ENCODE results near the gene HFM1. TPM values are rescaled to one million over a fixed set of nuclear protein-coding genes. Genes with fewer than 3 reads are reported as not detected.
"Not testable (repeated sequence)": the region's sequence is repeated elsewhere in the genome, so short reads cannot be mapped to it uniquely, and the experiment has no call there.

Gene HFM1
- total and polyA plus RNA-seq, 2 donors (not counting 1 experiment from before 2014, with no cell fraction given): 0.23 to 0.83 TPM

DNA sequence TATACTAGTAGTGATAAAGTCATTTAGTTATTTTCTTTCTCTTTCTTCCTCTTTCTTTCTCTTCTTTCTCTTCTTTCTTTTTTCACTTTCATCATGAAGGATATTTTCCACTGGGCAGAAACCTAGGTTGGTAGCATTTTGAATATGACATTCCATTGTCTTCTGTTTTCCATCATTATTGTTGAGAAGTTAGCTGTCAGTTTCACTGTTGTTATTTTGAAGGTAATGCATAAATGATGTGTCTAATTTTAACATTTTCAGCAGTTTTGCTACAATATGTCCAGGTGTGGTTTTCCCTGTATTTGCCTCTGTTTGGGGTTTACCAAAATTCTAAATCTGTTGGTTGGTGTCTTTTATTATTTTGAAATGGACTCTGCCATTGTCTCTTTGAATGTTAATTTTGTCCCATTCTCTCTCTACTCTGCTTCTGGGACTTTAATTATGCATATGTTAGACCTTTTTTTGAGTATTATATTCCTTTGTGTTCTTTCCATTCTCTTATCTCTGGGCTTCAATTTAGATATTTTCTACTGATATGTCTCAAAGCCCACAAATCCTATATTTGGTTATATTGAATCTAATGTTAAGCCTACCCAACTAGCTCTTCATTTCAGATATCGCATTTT lies 96.7 kb downstream of the HFM1 start:
- H3K4me1 ChIP-seq (ENCODE audit: control insufficient read depth, extremely low read depth, insufficient read depth, low read length): no peaks in the 10 kb centered on the region
- TF ChIP-seq EZH2 (IDR thresholded peaks at IDR 0.05; ENCODE audit: low read length, missing control alignments): no peak
- TF ChIP-seq, protein P1, sequence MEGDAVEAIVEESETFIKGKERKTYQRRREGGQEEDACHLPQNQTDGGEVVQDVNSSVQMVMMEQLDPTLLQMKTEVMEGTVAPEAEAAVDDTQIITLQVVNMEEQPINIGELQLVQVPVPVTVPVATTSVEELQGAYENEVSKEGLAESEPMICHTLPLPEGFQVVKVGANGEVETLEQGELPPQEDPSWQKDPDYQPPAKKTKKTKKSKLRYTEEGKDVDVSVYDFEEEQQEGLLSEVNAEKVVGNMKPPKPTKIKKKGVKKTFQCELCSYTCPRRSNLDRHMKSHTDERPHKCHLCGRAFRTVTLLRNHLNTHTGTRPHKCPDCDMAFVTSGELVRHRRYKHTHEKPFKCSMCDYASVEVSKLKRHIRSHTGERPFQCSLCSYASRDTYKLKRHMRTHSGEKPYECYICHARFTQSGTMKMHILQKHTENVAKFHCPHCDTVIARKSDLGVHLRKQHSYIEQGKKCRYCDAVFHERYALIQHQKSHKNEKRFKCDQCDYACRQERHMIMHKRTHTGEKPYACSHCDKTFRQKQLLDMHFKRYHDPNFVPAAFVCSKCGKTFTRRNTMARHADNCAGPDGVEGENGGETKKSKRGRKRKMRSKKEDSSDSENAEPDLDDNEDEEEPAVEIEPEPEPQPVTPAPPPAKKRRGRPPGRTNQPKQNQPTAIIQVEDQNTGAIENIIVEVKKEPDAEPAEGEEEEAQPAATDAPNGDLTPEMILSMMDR (conservative IDR thresholded peaks at IDR 0.05 in 1 of 2, IDR thresholded peaks at IDR 0.05 in 1 of 2; ENCODE audit: low read depth in 1 of 2, low read length in 2 of 2): no peak
- H3K9ac ChIP-seq (ENCODE audit: insufficient read depth, low read length): no peak overlapping the region
- H3K36me3 ChIP-seq (ENCODE audit: control insufficient read depth, insufficient read depth, low read length): no peaks in the 10 kb centered on the region
- H3K27me3 ChIP-seq (ENCODE audit: control insufficient read depth, insufficient read depth, low read length): no peaks in the 10 kb centered on the region
- no peak overlapping the region for H3K4me3 ChIP-seq (replicated peaks in 1 of 4; ENCODE audit: control extremely low read depth in 1 of 4, insufficient read depth in 1 of 4, low read depth in 3 of 4, low read length in 4 of 4)
- no peaks in the 10 kb centered on the region for H3K79me2 ChIP-seq (ENCODE audit: control insufficient read depth, insufficient read depth, low read length)
- no peak overlapping the region for H2AFZ ChIP-seq (ENCODE audit: low read length)
- H4K20me1 ChIP-seq (ENCODE audit: control insufficient read depth, extremely low read depth, insufficient read depth, low read length): no peaks in the 10 kb centered on the region
- no peak for DNase-seq (ENCODE audit: low read depth in 2 of 2)
- H3K4me2 ChIP-seq (ENCODE audit: extremely low read depth, insufficient read depth, low read length): no peak overlapping the region
- H3K9me3 ChIP-seq (ENCODE audit: control insufficient read depth, insufficient read depth, low read depth, low read length): no peaks in the 10 kb centered on the region
- H3K27ac ChIP-seq (ENCODE audit: insufficient read depth, low read length): no peak overlapping the region

DNA sequence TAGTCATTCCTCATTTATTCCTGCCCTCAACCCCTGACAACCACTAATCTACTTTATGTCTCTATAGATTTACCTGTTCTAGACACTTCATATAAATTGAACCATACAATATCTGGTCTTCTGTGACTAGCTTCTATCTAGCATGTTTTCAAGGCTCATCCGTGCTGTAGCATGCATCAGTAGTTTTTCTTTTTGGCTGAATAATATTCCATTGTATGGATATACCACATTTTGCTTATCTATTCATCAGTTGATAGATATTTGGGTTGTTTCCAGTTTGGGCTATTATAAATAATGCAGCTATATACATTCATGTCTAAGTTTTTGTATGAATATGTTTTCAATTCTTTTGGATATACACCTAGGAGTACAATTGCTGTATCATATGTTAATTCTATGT lies 101.5 kb downstream of the HFM1 start:
- Histone ChIP-seq H3K36me3 (ENCODE audit: control insufficient read depth, insufficient read depth, low read length) (no peaks in the 10 kb centered on the region), H3K9ac (ENCODE audit: insufficient read depth, low read length) (no peak overlapping the region), H3K4me2 (ENCODE audit: extremely low read depth, insufficient read depth, low read length) (no peak overlapping the region), H3K9me3 (ENCODE audit: control insufficient read depth, insufficient read depth, low read depth, low read length) (no peaks in the 10 kb centered on the region), H3K4me3 (replicated peaks in 1 of 4; ENCODE audit: control extremely low read depth in 1 of 4, insufficient read depth in 1 of 4, low read depth in 3 of 4, low read length in 4 of 4) (no peak overlapping the region), H2AFZ (ENCODE audit: low read length) (no peak overlapping the region), H3K4me1 (ENCODE audit: control insufficient read depth, extremely low read depth, insufficient read depth, low read length) (no peaks in the 10 kb centered on the region), H3K27ac (ENCODE audit: insufficient read depth, low read length) (no peak overlapping the region), H3K27me3 (ENCODE audit: control insufficient read depth, insufficient read depth, low read length) (no peaks in the 10 kb centered on the region), H3K79me2 (ENCODE audit: control insufficient read depth, insufficient read depth, low read length) (no peaks in the 10 kb centered on the region), H4K20me1 (ENCODE audit: control insufficient read depth, extremely low read depth, insufficient read depth, low read length) (no peaks in the 10 kb centered on the region)
- TF ChIP-seq EZH2 (IDR thresholded peaks at IDR 0.05; ENCODE audit: low read length, missing control alignments): no peak
- TF ChIP-seq, protein P1 (conservative IDR thresholded peaks at IDR 0.05 in 1 of 2, IDR thresholded peaks at IDR 0.05 in 1 of 2; ENCODE audit: low read depth in 1 of 2, low read length in 2 of 2): no peak
- no peak for DNase-seq (ENCODE audit: low read depth in 2 of 2)

DNA sequence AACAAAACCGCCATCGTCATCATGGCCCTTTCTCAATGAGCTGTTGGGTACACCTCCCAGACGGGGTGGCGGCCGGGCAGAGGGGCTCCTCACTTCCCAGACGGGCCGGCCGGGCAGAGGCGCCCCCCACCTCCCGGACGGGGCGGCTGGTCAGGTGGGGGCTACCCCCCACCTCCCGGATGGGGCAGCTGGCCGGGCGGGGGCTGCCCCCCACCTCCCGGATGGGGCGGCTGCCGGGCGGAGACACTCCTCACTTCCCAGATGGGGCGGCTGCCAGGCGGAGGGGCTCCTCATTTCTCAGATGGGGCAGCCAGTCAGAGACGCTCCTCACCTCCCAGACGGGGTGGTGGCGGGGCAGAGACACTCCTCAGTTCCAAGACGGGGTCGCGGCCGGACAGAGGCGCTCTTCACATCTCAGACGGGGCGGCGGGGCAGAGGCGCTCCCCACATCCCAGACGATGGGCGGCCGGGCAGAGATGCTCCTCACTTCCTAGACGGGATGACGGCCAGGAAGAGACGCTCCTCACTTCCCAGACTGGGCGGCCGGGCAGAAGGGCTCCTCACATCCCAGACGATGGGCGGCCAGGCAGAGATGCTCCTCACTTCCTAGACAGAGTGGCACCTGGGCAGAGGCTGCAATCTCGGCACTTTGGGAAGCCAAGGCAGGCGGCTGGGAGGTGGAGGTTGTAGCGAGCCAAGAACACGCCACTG lies 115.6 kb downstream of the HFM1 start:
- H3K4me3 ChIP-seq (replicated peaks in 1 of 4; ENCODE audit: control extremely low read depth in 1 of 4, insufficient read depth in 1 of 4, low read depth in 3 of 4, low read length in 4 of 4); H3K27ac ChIP-seq (ENCODE audit: insufficient read depth, low read length); H2AFZ ChIP-seq (ENCODE audit: low read length); H3K4me1 ChIP-seq (ENCODE audit: control insufficient read depth, extremely low read depth, insufficient read depth, low read length); H3K36me3 ChIP-seq (ENCODE audit: control insufficient read depth, insufficient read depth, low read length); H3K9ac ChIP-seq (ENCODE audit: insufficient read depth, low read length); DNase-seq (ENCODE audit: low read depth in 2 of 2); H3K79me2 ChIP-seq (ENCODE audit: control insufficient read depth, insufficient read depth, low read length); H3K27me3 ChIP-seq (ENCODE audit: control insufficient read depth, insufficient read depth, low read length); H3K9me3 ChIP-seq (ENCODE audit: control insufficient read depth, insufficient read depth, low read depth, low read length); H4K20me1 ChIP-seq (ENCODE audit: control insufficient read depth, extremely low read depth, insufficient read depth, low read length); H3K4me2 ChIP-seq (ENCODE audit: extremely low read depth, insufficient read depth, low read length): not testable (repeated sequence)

DNA sequence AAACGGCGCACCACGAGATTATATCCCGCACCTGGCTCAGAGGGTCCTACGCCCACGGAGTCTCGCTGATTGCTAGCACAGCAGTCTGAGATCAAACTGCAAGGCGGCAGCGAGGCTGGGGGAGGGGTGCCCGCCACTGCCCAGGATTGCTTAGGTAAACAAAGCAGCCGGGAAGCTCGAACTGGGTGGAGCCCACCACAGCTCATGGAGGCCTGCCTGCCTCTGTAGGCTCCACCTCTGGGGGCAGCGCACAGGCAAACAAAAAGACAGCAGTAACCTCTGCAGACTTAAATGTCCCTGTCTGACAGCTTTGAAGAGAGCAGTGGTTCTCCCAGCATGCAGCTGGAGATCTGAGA lies 117.7 kb downstream of the HFM1 start:
- H3K4me1 ChIP-seq (ENCODE audit: control insufficient read depth, extremely low read depth, insufficient read depth, low read length); H3K27ac ChIP-seq (ENCODE audit: insufficient read depth, low read length); H3K27me3 ChIP-seq (ENCODE audit: control insufficient read depth, insufficient read depth, low read length); H2AFZ ChIP-seq (ENCODE audit: low read length); H3K9ac ChIP-seq (ENCODE audit: insufficient read depth, low read length); DNase-seq (ENCODE audit: low read depth in 2 of 2); H3K4me3 ChIP-seq (replicated peaks in 1 of 4; ENCODE audit: control extremely low read depth in 1 of 4, insufficient read depth in 1 of 4, low read depth in 3 of 4, low read length in 4 of 4); H3K9me3 ChIP-seq (ENCODE audit: control insufficient read depth, insufficient read depth, low read depth, low read length); H3K4me2 ChIP-seq (ENCODE audit: extremely low read depth, insufficient read depth, low read length); H4K20me1 ChIP-seq (ENCODE audit: control insufficient read depth, extremely low read depth, insufficient read depth, low read length); H3K36me3 ChIP-seq (ENCODE audit: control insufficient read depth, insufficient read depth, low read length); H3K79me2 ChIP-seq (ENCODE audit: control insufficient read depth, insufficient read depth, low read length): not testable (repeated sequence)

DNA sequence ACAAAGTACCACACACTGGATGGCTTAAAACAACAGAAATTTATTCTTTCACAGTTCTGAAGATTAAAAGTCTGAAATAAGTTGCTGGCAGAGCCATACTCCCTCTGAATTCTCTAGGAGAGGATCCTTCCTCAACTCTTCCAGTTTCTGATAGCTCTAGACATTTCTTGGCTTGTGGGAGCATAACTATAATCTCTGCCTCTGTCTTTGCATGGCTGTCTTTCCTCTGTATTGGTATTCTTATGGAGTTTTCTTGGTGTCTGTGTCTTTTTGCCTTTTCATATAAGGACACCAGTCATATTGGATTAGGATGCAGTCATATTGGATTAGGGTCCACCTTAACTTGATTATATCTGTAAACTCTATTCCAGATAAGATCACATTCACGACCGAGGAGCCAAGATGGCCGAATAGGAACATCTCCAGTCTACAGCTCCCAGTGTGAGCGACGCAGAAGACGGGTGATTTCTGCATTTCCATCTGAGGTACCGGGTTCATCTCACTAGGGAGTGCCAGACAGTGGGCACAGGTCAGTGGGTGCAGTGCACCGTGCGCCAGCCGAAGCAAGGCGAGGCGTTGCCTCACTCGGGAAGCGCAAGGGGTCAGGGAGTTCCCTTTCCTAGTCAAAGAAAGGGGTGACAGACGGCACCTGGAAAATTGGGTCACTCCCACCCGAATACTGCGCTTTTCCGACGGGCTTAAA lies 118.2 kb downstream of the HFM1 start:
- H3K36me3 ChIP-seq (ENCODE audit: control insufficient read depth, insufficient read depth, low read length); DNase-seq (ENCODE audit: low read depth in 2 of 2); H3K27ac ChIP-seq (ENCODE audit: insufficient read depth, low read length); H3K27me3 ChIP-seq (ENCODE audit: control insufficient read depth, insufficient read depth, low read length); H3K9me3 ChIP-seq (ENCODE audit: control insufficient read depth, insufficient read depth, low read depth, low read length); H3K4me2 ChIP-seq (ENCODE audit: extremely low read depth, insufficient read depth, low read length); H3K4me3 ChIP-seq (replicated peaks in 1 of 4; ENCODE audit: control extremely low read depth in 1 of 4, insufficient read depth in 1 of 4, low read depth in 3 of 4, low read length in 4 of 4); H3K9ac ChIP-seq (ENCODE audit: insufficient read depth, low read length); H4K20me1 ChIP-seq (ENCODE audit: control insufficient read depth, extremely low read depth, insufficient read depth, low read length); H3K4me1 ChIP-seq (ENCODE audit: control insufficient read depth, extremely low read depth, insufficient read depth, low read length); H2AFZ ChIP-seq (ENCODE audit: low read length); H3K79me2 ChIP-seq (ENCODE audit: control insufficient read depth, insufficient read depth, low read length): not testable (repeated sequence)
